NT2/D1 (cell line): ENCODE results near the gene ATR.

ENCODE experiments used
- SUZ12 ChIP-seq: IDR thresholded peaks from 2 replicates; pipeline ENCODE4 v1.6.1; 2011; ENCODE audit not compliant: insufficient read length, insufficient read depth; ENCODE audit errors: extremely low read depth
- YY1 ChIP-seq: IDR thresholded peaks from 2 replicates; pipeline ENCODE4 v1.6.1; 2011; ENCODE audit not compliant: insufficient read length, insufficient read depth
- ZNF274 ChIP-seq: IDR thresholded peaks from 2 replicates; pipeline ENCODE4 v1.6.1; 2011; ENCODE audit warnings: mild to moderate bottlenecking, low read depth, low read length

DNA sequence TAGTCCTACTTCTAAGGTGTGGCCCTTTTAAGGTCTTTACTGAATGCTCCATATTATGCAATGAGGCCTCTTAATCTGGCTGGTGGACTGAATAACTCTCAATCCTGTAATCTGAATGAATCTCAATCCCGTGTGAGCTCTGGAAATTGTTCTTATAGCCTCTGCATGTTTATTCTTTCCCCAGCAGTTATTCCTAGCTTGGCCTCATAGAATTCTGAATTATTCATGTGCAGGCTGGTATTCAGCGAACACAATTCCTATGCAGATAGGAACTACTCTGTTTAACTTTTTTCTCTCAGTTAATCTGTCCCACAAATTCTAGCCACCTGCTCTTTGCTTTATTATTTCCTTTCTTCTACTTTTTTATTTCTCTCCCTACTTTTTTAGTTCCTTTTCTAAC, 86.3 kb downstream of the ATR start:
- TF ChIP-seq YY1 (no peak), ZNF274 (no peak), SUZ12 (no peak)
